T-cell (primary cell): ENCODE measurements around the gene NPC1L1. TPM values are rescaled to one million over a fixed set of nuclear protein-coding genes. Genes with fewer than 3 reads are reported as not detected.

ENCODE experiments used
- ATAC-seq, 4 experiments: fragments of 200-7000 bp in 3 of 4; fragments of 150-1000 bp in 1 of 4; cut with Tn5 transposase; replicated peaks in 1 of 4; 1 replicate in 3 of 4; 2 replicates in 1 of 4; pipeline ENCODE4 v1.10.0; 2021; ENCODE audit warnings: moderate library complexity in 3 of 4, mild to moderate bottlenecking in 2 of 4, moderate number of reproducible peaks in 1 of 4
- CTCF ChIA-PET, 2 donors: fragments of 300-600 bp; sonication (Branson Sonifier 250); formaldehyde crosslinking; loops; one replicate each; lab custom pipeline; 2022; ENCODE audit warnings: antibody characterized with exemption in 2 of 2; lab: Charles Lee
- POLR2A ChIA-PET, 2 donors: fragments of 300-600 bp; sonication (Branson Sonifier 250); formaldehyde crosslinking; loops; one replicate each; lab custom pipeline; 2022; ENCODE audit warnings: antibody characterized with exemption in 2 of 2; lab: Charles Lee
- DNase-seq, 35 experiments: peaks; one replicate each; pipeline versions ENCODE4 v3.0.0 to v3.0.0-alpha.2; 2013 to 2023
- H3K27ac ChIP-seq: one replicate; pipeline ENCODE4 v1.5.1; 2013; ENCODE audit warnings: low read length
- H3K27me3 ChIP-seq, 2 experiments: replicated peaks in 1 of 2; 1 replicate in 1 of 2; 2 replicates in 1 of 2; pipeline versions ENCODE4 v1.6.1 to v1.7.0; 2013; ENCODE audit warnings: low read length in 1 of 2, mixed read lengths in 1 of 2; ENCODE audit not compliant: control insufficient read depth in 2 of 2, insufficient read depth in 2 of 2; ENCODE audit errors: extremely low read depth in 1 of 2
- H3K36me3 ChIP-seq, 2 donors: 1 replicate in 1 of 2; 2 replicates in 1 of 2; pipeline versions ENCODE4 v1.6.1 to v1.7.0; 2013; ENCODE audit warnings: low read length in 1 of 2; ENCODE audit not compliant: control insufficient read depth in 2 of 2, insufficient read depth in 1 of 2; ENCODE audit errors: extremely low read depth in 1 of 2
- H3K4me1 ChIP-seq, 2 experiments: 1 replicate in 1 of 2; 2 replicates in 1 of 2; pipeline versions ENCODE4 v1.6.1 to v1.7.0; 2013; ENCODE audit warnings: low read length in 2 of 2, mixed read lengths in 1 of 2; ENCODE audit not compliant: insufficient read depth in 2 of 2, control insufficient read depth in 1 of 2; ENCODE audit errors: extremely low read depth in 1 of 2
- H3K4me3 ChIP-seq, 2 donors: 1 replicate in 1 of 2; 2 replicates in 1 of 2; pipeline versions ENCODE4 v1.5.1 to v1.7.0; 2013; ENCODE audit warnings: mild to moderate bottlenecking in 2 of 2, low read length in 1 of 2, moderate library complexity in 1 of 2; ENCODE audit not compliant: control insufficient read depth in 1 of 2; ENCODE audit errors: extremely low read depth in 1 of 2
- H3K9me3 ChIP-seq: 2 replicates; pipeline ENCODE4 v1.7.0; 2013
- H3K27ac Mint-ChIP-seq, 2 donors: one replicate each; pipeline ENCODE4 v1.8.0; 2020 to 2021; ENCODE audit warnings: mild to moderate bottlenecking in 2 of 2, mixed read lengths in 2 of 2
- H3K27me3 Mint-ChIP-seq, 2 donors: one replicate each; pipeline ENCODE4 v1.8.0; 2021 to 2022; ENCODE audit warnings: mixed read lengths in 2 of 2
- H3K36me3 Mint-ChIP-seq: one replicate; pipeline ENCODE4 v1.8.0; 2021; ENCODE audit warnings: mixed read lengths
- H3K4me1 Mint-ChIP-seq, 3 donors: one replicate each; pipeline ENCODE4 v1.8.0; 2020 to 2022; ENCODE audit warnings: mixed read lengths in 3 of 3, mild to moderate bottlenecking in 1 of 3
- H3K4me3 Mint-ChIP-seq, 3 donors: one replicate each; pipeline ENCODE4 v1.8.0; 2020 to 2022; ENCODE audit warnings: mild to moderate bottlenecking in 3 of 3, mixed read lengths in 3 of 3, moderate library complexity in 3 of 3
- H3K9me3 Mint-ChIP-seq, 3 donors: one replicate each; pipeline ENCODE4 v1.8.0; 2020 to 2022; ENCODE audit warnings: mixed read lengths in 3 of 3
- WGBS: methylation state at CpG from one replicate; pipeline ENCODE4 v1.1.5; 2013; ENCODE audit warnings: missing lambda C conversion rate; ENCODE audit not compliant: insufficient coverage; 5-methylcytosine and 5-hydroxymethylcytosine counted together
- total RNA-seq, 35 experiments: library from RNA in 6 of 35; stranded (reverse) in 6 of 35; fragments of 120-200 nt in 1 of 35; gene quantifications; one replicate each; pipeline versions ENCODE4 v1.2.1 to v1.2.4 and lab custom pipeline; 2013 to 2026

The NPC1L1 gene
- total RNA-seq, 5 donors from 2014 or later (not counting 1 experiment from before 2014, with no cell fraction given) = 0.06 to 0.50 (median 0.10) TPM; not detected in 1

- Histone ChIP-seq H3K36me3 (no peaks in the 10 kb centered on the region), H3K27me3 (peaks cover 0 to 8% of the 10 kb centered on the region in 2 experiments), H3K4me3 (no peak overlapping the region), H3K4me1 (no peaks in the 10 kb centered on the region), H3K27ac (no peak overlapping the region), H3K9me3 (no peaks in the 10 kb centered on the region)
- 78% methylated on average over 6 of the region's 8 CpGs for WGBS
- no peaks in the 10 kb centered on the region for H3K27me3 Mint-ChIP-seq
- H3K36me3 Mint-ChIP-seq = no peaks in the 10 kb centered on the region
- DNase-seq = no peak
- no peak for ATAC-seq
- H3K27ac Mint-ChIP-seq = no peak overlapping the region
- H3K4me3 Mint-ChIP-seq = no peak overlapping the region
- H3K4me1 Mint-ChIP-seq = no peaks in the 10 kb centered on the region
- H3K9me3 Mint-ChIP-seq = no peaks in the 10 kb centered on the region
- POLR2A ChIA-PET = interaction anchor here (0.6 to 0.7 kb wide), 2 partner anchors 43 to 60 kb away, joined by 4 to 8 read pairs; no protein-coding TSS in a partner anchor
- CTCF ChIA-PET = interaction anchor here in 1 of 2 donors (0.6 to 0.7 kb wide), 4 partner anchors 36 to 294 kb away, joined by 3 to 5 read pairs (median 4); no protein-coding TSS in a partner anchor
Observed at GRCh38 chr7:44535348-44536064, 5.6 kb downstream of the NPC1L1 start.

- H3K4me1 ChIP-seq = no peaks in the 10 kb centered on the region
- WGBS = 49% methylated on average over 3 of the region's 7 CpGs
- no peaks in the 10 kb centered on the region for H3K4me1 Mint-ChIP-seq
- DNase-seq (peak in 30 of 35 experiments; percentile 6 to 56 (median 30)), ATAC-seq (peak; percentile 40 to 67 (median 62))
- H3K9me3 ChIP-seq = no peaks in the 10 kb centered on the region
- no peaks in the 10 kb centered on the region for H3K36me3 Mint-ChIP-seq
- H3K9me3 Mint-ChIP-seq = no peaks in the 10 kb centered on the region
- ChIA-PET POLR2A (interaction anchor here in 1 of 2 donors (0.5 kb wide), 1 partner anchor 312 kb away, joined by 7 read pairs; no protein-coding TSS in a partner anchor), CTCF (interaction anchor here in 1 of 2 donors (0.6 to 0.7 kb wide), 3 partner anchors 35 to 1653 kb away, joined by 3 to 5 read pairs (median 4); no protein-coding TSS in a partner anchor)
- H3K27me3 Mint-ChIP-seq = no peaks in the 10 kb centered on the region
- H3K27me3 ChIP-seq = peaks cover 0 to 8% of the 10 kb centered on the region in 2 experiments
- no peak overlapping the region for H3K27ac ChIP-seq
- H3K4me3 Mint-ChIP-seq = no peak overlapping the region
- no peak overlapping the region for H3K27ac Mint-ChIP-seq
- H3K4me3 ChIP-seq = no peak overlapping the region
- H3K36me3 ChIP-seq = no peaks in the 10 kb centered on the region
Observed at GRCh38 chr7:44534501-44534900, 6.6 kb downstream of the NPC1L1 start.

- Histone ChIP-seq H3K27me3 (peaks cover 0 to 6% of the 10 kb centered on the region in 2 experiments), H3K4me3 (no peak overlapping the region), H3K4me1 (no peaks in the 10 kb centered on the region), H3K9me3 (no peaks in the 10 kb centered on the region), H3K27ac (no peak overlapping the region), H3K36me3 (no peaks in the 10 kb centered on the region)
- Mint-ChIP-seq H3K27me3 (no peaks in the 10 kb centered on the region), H3K4me1 (no peaks in the 10 kb centered on the region), H3K4me3 (no peak overlapping the region), H3K9me3 (no peaks in the 10 kb centered on the region), H3K27ac (no peak overlapping the region), H3K36me3 (no peaks in the 10 kb centered on the region)
- ATAC-seq = no peak
- POLR2A ChIA-PET = no interaction called here
- 100% methylated on average over 3 of the region's 5 CpGs for WGBS
- DNase-seq = no peak
- CTCF ChIA-PET = no interaction called here
Observed at GRCh38 chr7:44534087-44534486, 7.0 kb downstream of the NPC1L1 start.

GRCh38 chr7:44533301-44534055, 7.7 kb downstream of the NPC1L1 start:
- no peaks in the 10 kb centered on the region for H3K4me1 ChIP-seq
- ATAC-seq (no peak), DNase-seq (no peak)
- Mint-ChIP-seq H3K36me3 (no peaks in the 10 kb centered on the region), H3K9me3 (peaks cover 0 to under 1% (median 0%) of the 10 kb centered on the region in 3 donors), H3K4me1 (no peaks in the 10 kb centered on the region), H3K27me3 (peaks cover 0 to under 1% of the 10 kb centered on the region in 2 donors), H3K4me3 (no peak overlapping the region), H3K27ac (no peak overlapping the region)
- no peak overlapping the region for H3K27ac ChIP-seq
- ChIA-PET POLR2A (no interaction called here), CTCF (no interaction called here)
- H3K9me3 ChIP-seq = no peaks in the 10 kb centered on the region
- H3K36me3 ChIP-seq = no peaks in the 10 kb centered on the region
- H3K4me3 ChIP-seq = no peak overlapping the region
- peaks cover 0 to 4% of the 10 kb centered on the region in 2 experiments for H3K27me3 ChIP-seq
- 81% methylated on average over 3 of the region's 8 CpGs for WGBS

GRCh38 chr7:44531421-44532380, 9.4 kb downstream of the NPC1L1 start:
- CTCF ChIA-PET = no interaction called here
- Mint-ChIP-seq H3K27ac (no peak overlapping the region), H3K27me3 (peaks cover 0 to 3% of the 10 kb centered on the region in 2 donors), H3K36me3 (no peaks in the 10 kb centered on the region), H3K4me3 (no peak overlapping the region), H3K4me1 (no peaks in the 10 kb centered on the region), H3K9me3 (peaks cover 0 to 4% (median 0%) of the 10 kb centered on the region in 3 donors)
- DNase-seq (no peak), ATAC-seq (no peak)
- H3K36me3 ChIP-seq = no peaks in the 10 kb centered on the region
- POLR2A ChIA-PET = interaction anchor here in 1 of 2 donors (0.6 kb wide), 1 partner anchor 43 kb away, joined by 4 read pairs; no protein-coding TSS in a partner anchor
- H3K9me3 ChIP-seq = no peaks in the 10 kb centered on the region
- no peak overlapping the region for H3K27ac ChIP-seq
- H3K4me1 ChIP-seq = no peaks in the 10 kb centered on the region
- peaks cover 0 to 4% of the 10 kb centered on the region in 2 experiments for H3K27me3 ChIP-seq
- whole genome bisulfite sequencing = 69% methylated on average over 14 of the region's 17 CpGs
- H3K4me3 ChIP-seq = no peak overlapping the region
